Astrocyte (in vitro differentiated cells and primary cell): ENCODE data around the gene DOCK10. TPM values are rescaled to one million over a fixed set of nuclear protein-coding genes. Genes with fewer than 3 reads are reported as not detected.

Experiments
- DNase-seq: peaks from one replicate; pipeline ENCODE4 v3.0.0-alpha.2; 2010; ENCODE audit warnings: low read depth
- FAIRE-seq: peaks from 2 replicates; lab custom pipeline; 2011; peaks lifted over from hg19 to GRCh38; lab: Jason Lieb, UNC
- H2AFZ ChIP-seq: 2 replicates; pipeline ENCODE4 v1.6.0; 2012; ENCODE audit warnings: low read depth, low read length, inconsistent platforms
- H3K27ac ChIP-seq: 2 replicates; pipeline ENCODE4 v1.5.1; 2011; ENCODE audit warnings: low read depth, low read length, inconsistent platforms
- H3K27me3 ChIP-seq: 2 replicates; pipeline ENCODE4 v1.6.0; 2011; ENCODE audit warnings: low read length, inconsistent platforms; ENCODE audit not compliant: insufficient read depth
- H3K36me3 ChIP-seq: 2 replicates; pipeline ENCODE4 v1.5.1; 2011; ENCODE audit warnings: low read length, inconsistent platforms; ENCODE audit not compliant: insufficient read depth
- H3K4me1 ChIP-seq: 2 replicates; pipeline ENCODE4 v1.5.1; 2011; ENCODE audit warnings: low read length, inconsistent platforms; ENCODE audit not compliant: insufficient read depth
- H3K4me2 ChIP-seq: 2 replicates; pipeline ENCODE4 v1.6.0; 2012; ENCODE audit warnings: low read length, inconsistent platforms
- H3K4me3 ChIP-seq: 2 replicates; pipeline ENCODE4 v1.5.1; 2011; ENCODE audit warnings: low read depth, mild to moderate bottlenecking, low read length, inconsistent platforms; ENCODE audit not compliant: insufficient read depth
- H3K79me2 ChIP-seq: 2 replicates; pipeline ENCODE4 v1.6.0; 2012; ENCODE audit warnings: mild to moderate bottlenecking, low read length, inconsistent platforms; ENCODE audit not compliant: insufficient read depth
- H3K9ac ChIP-seq: 2 replicates; pipeline ENCODE4 v1.6.0; 2012; ENCODE audit warnings: mild to moderate bottlenecking, low read length, inconsistent platforms
- H3K9me3 ChIP-seq: 2 replicates; pipeline ENCODE4 v1.5.1; 2012; ENCODE audit warnings: low read depth, mild to moderate bottlenecking, low read length, inconsistent platforms; ENCODE audit not compliant: insufficient read depth
- H4K20me1 ChIP-seq: 2 replicates; pipeline ENCODE4 v1.6.0; 2012; ENCODE audit warnings: low read length, inconsistent platforms; ENCODE audit not compliant: insufficient read depth
- H3K27ac Mint-ChIP-seq: one replicate; pipeline ENCODE4 v1.8.0; 2021; ENCODE audit warnings: mild to moderate bottlenecking, mixed read lengths; ENCODE audit not compliant: unreplicated experiment
- H3K27me3 Mint-ChIP-seq: one replicate; pipeline ENCODE4 v1.8.0; 2021; ENCODE audit warnings: low read depth, mixed read lengths; ENCODE audit not compliant: unreplicated experiment
- H3K36me3 Mint-ChIP-seq: one replicate; pipeline ENCODE4 v1.8.0; 2021; ENCODE audit warnings: low read depth, mixed read lengths; ENCODE audit not compliant: unreplicated experiment
- H3K4me1 Mint-ChIP-seq: one replicate; pipeline ENCODE4 v1.8.0; 2021; ENCODE audit warnings: low read depth, mixed read lengths; ENCODE audit not compliant: unreplicated experiment
- H3K4me3 Mint-ChIP-seq: one replicate; pipeline ENCODE4 v1.8.0; 2021; ENCODE audit warnings: mild to moderate bottlenecking, moderate library complexity, mixed read lengths; ENCODE audit not compliant: unreplicated experiment
- H3K9me3 Mint-ChIP-seq: one replicate; pipeline ENCODE4 v1.8.0; 2021; ENCODE audit warnings: mild to moderate bottlenecking, mixed read lengths; ENCODE audit not compliant: unreplicated experiment
- EZH2 ChIP-seq: IDR thresholded peaks from 2 replicates; pipeline ENCODE4 v1.6.1; 2012; ENCODE audit warnings: mild to moderate bottlenecking, low read length, inconsistent platforms; ENCODE audit not compliant: insufficient read depth
- total RNA-seq: library from RNA; stranded (reverse); gene quantifications from 2 replicates; pipeline ENCODE4 v1.2.1, GENCODE V29; 2021
- TF ChIP-seq, protein P1 (sequence below): IDR thresholded peaks from 2 replicates; pipeline ENCODE4 v1.5.1; 2011; ENCODE audit warnings: low read depth, mild to moderate bottlenecking, inconsistent platforms, low read length, moderate library complexity; ENCODE audit not compliant: insufficient read depth

DOCK10 gene
- total RNA-seq, 1 donor from 2014 or later: 7.7 TPM

DNA sequence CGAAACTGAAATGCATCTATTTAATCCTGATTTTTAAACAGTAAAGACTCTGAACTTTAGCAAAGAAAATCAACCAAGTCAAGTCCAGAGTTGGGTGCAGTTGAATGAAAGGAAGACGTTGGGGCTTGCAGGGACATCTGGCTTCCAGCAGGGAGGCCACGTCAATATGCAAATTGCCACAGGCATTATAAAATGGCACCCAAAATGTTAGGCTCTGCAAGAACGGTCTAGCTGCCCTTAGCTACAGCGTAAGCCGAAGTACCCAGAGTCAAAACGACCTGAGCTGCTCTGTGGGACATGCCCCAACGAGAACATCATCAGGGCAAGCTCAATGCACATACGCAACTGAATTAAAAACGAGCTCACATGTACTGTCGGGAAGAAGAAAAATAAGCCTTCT is 30.7 kb downstream of the DOCK10 start:
- Histone ChIP-seq H3K27me3 (no peaks in the 10 kb centered on the region), H3K4me3 (no peak overlapping the region), H3K27ac (peak overlapping the region; percentile 92), H2AFZ (no peak overlapping the region), H3K79me2 (peaks cover 32% of the 10 kb centered on the region), H3K4me1 (peaks cover 22% of the 10 kb centered on the region), H3K36me3 (no peaks in the 10 kb centered on the region), H3K4me2 (peak overlapping the region; percentile 64), H4K20me1 (no peaks in the 10 kb centered on the region), H3K9ac (peak overlapping the region; percentile 49), H3K9me3 (no peaks in the 10 kb centered on the region)
- FAIRE-seq (no peak), DNase-seq (no peak)
- Mint-ChIP-seq H3K27ac (no peak overlapping the region), H3K4me1 (peaks cover 21% of the 10 kb centered on the region), H3K9me3 (no peaks in the 10 kb centered on the region), H3K27me3 (no peaks in the 10 kb centered on the region), H3K36me3 (no peaks in the 10 kb centered on the region), H3K4me3 (no peak overlapping the region)
- no peak for TF ChIP-seq EZH2
- TF ChIP-seq, protein P1, sequence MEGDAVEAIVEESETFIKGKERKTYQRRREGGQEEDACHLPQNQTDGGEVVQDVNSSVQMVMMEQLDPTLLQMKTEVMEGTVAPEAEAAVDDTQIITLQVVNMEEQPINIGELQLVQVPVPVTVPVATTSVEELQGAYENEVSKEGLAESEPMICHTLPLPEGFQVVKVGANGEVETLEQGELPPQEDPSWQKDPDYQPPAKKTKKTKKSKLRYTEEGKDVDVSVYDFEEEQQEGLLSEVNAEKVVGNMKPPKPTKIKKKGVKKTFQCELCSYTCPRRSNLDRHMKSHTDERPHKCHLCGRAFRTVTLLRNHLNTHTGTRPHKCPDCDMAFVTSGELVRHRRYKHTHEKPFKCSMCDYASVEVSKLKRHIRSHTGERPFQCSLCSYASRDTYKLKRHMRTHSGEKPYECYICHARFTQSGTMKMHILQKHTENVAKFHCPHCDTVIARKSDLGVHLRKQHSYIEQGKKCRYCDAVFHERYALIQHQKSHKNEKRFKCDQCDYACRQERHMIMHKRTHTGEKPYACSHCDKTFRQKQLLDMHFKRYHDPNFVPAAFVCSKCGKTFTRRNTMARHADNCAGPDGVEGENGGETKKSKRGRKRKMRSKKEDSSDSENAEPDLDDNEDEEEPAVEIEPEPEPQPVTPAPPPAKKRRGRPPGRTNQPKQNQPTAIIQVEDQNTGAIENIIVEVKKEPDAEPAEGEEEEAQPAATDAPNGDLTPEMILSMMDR: no peak

DNA sequence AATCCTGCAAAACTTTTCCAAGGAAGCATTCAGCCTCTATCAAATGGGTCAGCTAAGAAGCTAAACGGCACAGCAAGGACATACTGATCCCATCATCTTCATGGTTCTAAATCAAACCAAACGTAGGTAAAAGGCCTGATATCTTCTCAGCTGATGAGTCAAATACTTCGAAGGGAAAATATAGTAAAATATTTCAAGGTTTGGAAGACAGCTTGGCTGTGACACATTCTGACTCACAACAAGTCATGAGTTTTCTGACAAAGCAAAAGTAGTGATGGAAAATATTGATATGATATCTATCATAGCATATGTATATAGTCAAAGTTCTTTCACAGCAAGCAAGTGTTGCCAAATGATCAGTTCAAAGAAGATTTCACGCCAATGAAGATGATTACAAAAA is 31.5 kb downstream of the DOCK10 start:
- H3K4me1 Mint-ChIP-seq: peaks cover 21% of the 10 kb centered on the region
- peak overlapping the region; percentile 16 for H3K27ac Mint-ChIP-seq

DNA sequence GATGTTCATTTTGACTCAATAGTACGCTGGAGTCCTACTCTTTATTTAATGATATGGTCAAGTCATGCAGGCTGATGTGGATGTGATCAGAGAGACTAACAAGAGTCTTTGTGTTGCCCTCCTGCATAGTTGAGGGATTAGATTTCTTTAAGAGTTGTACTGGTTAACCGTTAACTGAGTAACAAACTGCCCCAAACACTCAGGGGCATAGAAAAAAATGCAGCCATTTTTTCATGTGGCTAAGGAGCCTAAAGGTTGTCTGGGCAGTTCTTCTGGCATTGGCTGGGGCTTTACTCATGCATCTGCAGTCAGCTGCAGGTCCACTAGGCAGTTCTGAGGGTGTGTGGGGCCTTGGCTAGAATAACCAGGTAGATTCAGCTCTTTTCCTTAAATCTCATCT is 32.5 kb downstream of the DOCK10 start:
- H3K9me3 Mint-ChIP-seq: no peaks in the 10 kb centered on the region
- peak overlapping the region; percentile 64 for H3K4me2 ChIP-seq
- no peak overlapping the region for H3K9ac ChIP-seq
- no peaks in the 10 kb centered on the region for H3K9me3 ChIP-seq
- H3K4me3 ChIP-seq: no peak overlapping the region
- no peak overlapping the region for H2AFZ ChIP-seq
- peaks cover 27% of the 10 kb centered on the region for H3K79me2 ChIP-seq
- H3K27ac Mint-ChIP-seq: no peak overlapping the region
- no peaks in the 10 kb centered on the region for H3K27me3 Mint-ChIP-seq
- no peak overlapping the region for H3K4me3 Mint-ChIP-seq
- H3K36me3 ChIP-seq: no peaks in the 10 kb centered on the region
- peaks cover 21% of the 10 kb centered on the region for H3K4me1 Mint-ChIP-seq
- H3K27ac ChIP-seq: peak overlapping the region; percentile 92
- no peaks in the 10 kb centered on the region for H4K20me1 ChIP-seq
- H3K27me3 ChIP-seq: no peaks in the 10 kb centered on the region
- no peak for FAIRE-seq
- peak; percentile 27 for DNase-seq
- peaks cover 22% of the 10 kb centered on the region for H3K4me1 ChIP-seq
- no peak for TF ChIP-seq EZH2
- TF ChIP-seq, protein P1: no peak
- H3K36me3 Mint-ChIP-seq: no peaks in the 10 kb centered on the region

More for the DNA sequence above, 31.5 kb downstream of the DOCK10 start:
- H3K4me3 Mint-ChIP-seq: no peak overlapping the region
- Histone ChIP-seq H3K9me3 (no peaks in the 10 kb centered on the region), H3K4me2 (peak overlapping the region; percentile 64), H3K36me3 (no peaks in the 10 kb centered on the region), H3K4me3 (peak overlapping the region; percentile 35), H2AFZ (no peak overlapping the region), H3K27me3 (no peaks in the 10 kb centered on the region), H4K20me1 (no peaks in the 10 kb centered on the region), H3K9ac (peak overlapping the region; percentile 49), H3K27ac (peak overlapping the region; percentile 92), H3K79me2 (peaks cover 32% of the 10 kb centered on the region), H3K4me1 (peaks cover 22% of the 10 kb centered on the region)
- FAIRE-seq (peak; percentile 93), DNase-seq (peak; percentile 84)
- H3K36me3 Mint-ChIP-seq: no peaks in the 10 kb centered on the region
- no peak for TF ChIP-seq EZH2
- TF ChIP-seq, protein P1: no peak
- no peaks in the 10 kb centered on the region for H3K27me3 Mint-ChIP-seq
- no peaks in the 10 kb centered on the region for H3K9me3 Mint-ChIP-seq
